ENCODE measurements around the gene FBXO47.
"Not testable (repeated sequence)": the region's sequence is repeated elsewhere in the genome, so short reads cannot be mapped to it uniquely, and the experiment has no call there.

The FBXO47 gene

DNA sequence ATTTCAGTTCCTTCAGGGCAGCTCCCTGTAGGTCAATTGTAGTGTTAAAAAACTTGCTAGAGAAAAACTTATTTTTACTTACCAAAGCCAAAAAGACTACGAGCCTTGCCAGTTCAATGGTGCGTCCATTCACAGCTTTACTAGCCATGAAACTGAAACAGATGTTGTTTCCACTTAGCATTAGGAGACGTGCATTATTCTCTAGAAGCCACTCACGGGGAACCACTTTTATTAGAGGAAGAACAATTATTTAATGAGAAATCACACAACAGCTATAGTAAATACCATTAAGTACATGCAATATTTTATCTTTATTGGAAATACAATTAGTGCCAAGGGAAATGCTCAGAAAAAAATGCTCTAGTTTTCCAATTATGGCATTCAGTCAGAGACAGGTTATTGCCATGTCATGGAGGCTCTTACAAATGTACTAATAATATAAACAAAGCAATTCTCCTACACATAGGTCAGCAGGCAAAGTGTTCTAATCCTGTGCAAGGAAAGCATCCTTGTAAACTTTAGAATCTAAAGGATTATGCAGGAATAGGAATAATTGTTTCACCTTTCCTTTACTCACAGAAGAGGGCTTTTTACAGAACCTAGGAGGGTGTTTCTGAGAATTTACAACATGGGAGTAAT, 24.4 kb downstream of the FBXO47 start:
- DNase-seq (ENCODE audit: low read depth): no peak
- TF ChIP-seq, protein P1, sequence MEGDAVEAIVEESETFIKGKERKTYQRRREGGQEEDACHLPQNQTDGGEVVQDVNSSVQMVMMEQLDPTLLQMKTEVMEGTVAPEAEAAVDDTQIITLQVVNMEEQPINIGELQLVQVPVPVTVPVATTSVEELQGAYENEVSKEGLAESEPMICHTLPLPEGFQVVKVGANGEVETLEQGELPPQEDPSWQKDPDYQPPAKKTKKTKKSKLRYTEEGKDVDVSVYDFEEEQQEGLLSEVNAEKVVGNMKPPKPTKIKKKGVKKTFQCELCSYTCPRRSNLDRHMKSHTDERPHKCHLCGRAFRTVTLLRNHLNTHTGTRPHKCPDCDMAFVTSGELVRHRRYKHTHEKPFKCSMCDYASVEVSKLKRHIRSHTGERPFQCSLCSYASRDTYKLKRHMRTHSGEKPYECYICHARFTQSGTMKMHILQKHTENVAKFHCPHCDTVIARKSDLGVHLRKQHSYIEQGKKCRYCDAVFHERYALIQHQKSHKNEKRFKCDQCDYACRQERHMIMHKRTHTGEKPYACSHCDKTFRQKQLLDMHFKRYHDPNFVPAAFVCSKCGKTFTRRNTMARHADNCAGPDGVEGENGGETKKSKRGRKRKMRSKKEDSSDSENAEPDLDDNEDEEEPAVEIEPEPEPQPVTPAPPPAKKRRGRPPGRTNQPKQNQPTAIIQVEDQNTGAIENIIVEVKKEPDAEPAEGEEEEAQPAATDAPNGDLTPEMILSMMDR (IDR thresholded peaks at IDR 0.05; ENCODE audit: control insufficient read depth, insufficient read depth, low read depth, low read length, missing control alignments): no peak
- no peak overlapping the region for H3K4me3 ChIP-seq (ENCODE audit: control insufficient read depth, low read depth, low read length)

- TF ChIP-seq, protein P1 (IDR thresholded peaks at IDR 0.05; ENCODE audit: control insufficient read depth, insufficient read depth, low read depth, low read length, missing control alignments): no peak
- no peak for DNase-seq (ENCODE audit: low read depth)
- no peak overlapping the region for H3K4me3 ChIP-seq (ENCODE audit: control insufficient read depth, low read depth, low read length)
Measured at GRCh38 chr17:38940404-38940803, 26.8 kb downstream of the FBXO47 start.

- H3K4me3 ChIP-seq (ENCODE audit: control insufficient read depth, low read depth, low read length): no peak overlapping the region
- no peak for DNase-seq (ENCODE audit: low read depth)
- TF ChIP-seq, protein P1 (IDR thresholded peaks at IDR 0.05; ENCODE audit: control insufficient read depth, insufficient read depth, low read depth, low read length, missing control alignments): no peak
Measured at GRCh38 chr17:38939987-38940386, 27.2 kb downstream of the FBXO47 start.

- H3K4me3 ChIP-seq (ENCODE audit: control insufficient read depth, low read depth, low read length); DNase-seq (ENCODE audit: low read depth): not testable (repeated sequence)
Measured at GRCh38 chr17:38933962-38934361, 33.2 kb downstream of the FBXO47 start.

- DNase-seq (ENCODE audit: low read depth): not testable (repeated sequence)
Measured at GRCh38 chr17:38930782-38931181, 36.4 kb downstream of the FBXO47 start.

DNA sequence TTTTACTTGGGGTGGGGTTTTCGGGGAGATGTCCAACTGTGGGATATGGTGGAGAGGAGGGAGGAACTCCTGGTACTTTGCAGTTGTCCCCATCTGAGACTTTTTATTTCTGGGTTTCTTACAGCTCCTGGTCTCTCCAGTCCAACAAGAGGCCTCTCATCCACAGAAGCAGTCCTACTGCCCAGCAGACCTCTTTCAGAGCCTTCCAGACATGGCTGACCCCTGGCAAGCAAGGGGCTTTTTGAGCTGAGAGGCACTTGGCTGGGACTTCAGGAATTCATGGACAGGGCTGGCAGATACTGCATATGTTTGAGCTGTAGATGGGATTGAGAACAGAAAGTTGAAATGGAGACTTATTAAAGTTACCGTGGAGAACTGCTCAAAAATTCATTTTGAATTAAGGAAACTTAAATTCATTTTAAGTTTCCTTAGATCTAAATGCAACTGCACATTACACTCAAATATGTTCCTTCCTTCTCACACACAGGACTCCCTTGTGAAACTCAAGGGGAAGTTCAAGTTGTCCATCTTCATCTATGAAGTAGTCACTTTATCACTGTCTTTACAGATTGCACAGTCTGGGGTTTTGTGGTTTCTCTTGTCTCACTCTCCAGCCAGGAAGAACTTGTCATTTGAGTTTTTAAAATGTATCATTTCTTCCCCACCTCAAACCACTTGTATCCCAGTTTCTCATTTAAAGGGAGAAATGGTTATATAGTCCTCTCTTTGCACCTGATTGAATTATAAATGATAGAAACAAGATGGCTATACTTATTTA, 40.7 kb downstream of the FBXO47 start:
- no peak overlapping the region for H3K4me3 ChIP-seq (ENCODE audit: control insufficient read depth, low read depth, low read length)
- DNase-seq (ENCODE audit: low read depth): no peak
- TF ChIP-seq, protein P1 (IDR thresholded peaks at IDR 0.05; ENCODE audit: control insufficient read depth, insufficient read depth, low read depth, low read length, missing control alignments): no peak

More at GRCh38 chr17:38930782-38931181, 36.4 kb downstream of the FBXO47 start:
- H3K4me3 ChIP-seq (ENCODE audit: control insufficient read depth, low read depth, low read length): not testable (repeated sequence)

DNA sequence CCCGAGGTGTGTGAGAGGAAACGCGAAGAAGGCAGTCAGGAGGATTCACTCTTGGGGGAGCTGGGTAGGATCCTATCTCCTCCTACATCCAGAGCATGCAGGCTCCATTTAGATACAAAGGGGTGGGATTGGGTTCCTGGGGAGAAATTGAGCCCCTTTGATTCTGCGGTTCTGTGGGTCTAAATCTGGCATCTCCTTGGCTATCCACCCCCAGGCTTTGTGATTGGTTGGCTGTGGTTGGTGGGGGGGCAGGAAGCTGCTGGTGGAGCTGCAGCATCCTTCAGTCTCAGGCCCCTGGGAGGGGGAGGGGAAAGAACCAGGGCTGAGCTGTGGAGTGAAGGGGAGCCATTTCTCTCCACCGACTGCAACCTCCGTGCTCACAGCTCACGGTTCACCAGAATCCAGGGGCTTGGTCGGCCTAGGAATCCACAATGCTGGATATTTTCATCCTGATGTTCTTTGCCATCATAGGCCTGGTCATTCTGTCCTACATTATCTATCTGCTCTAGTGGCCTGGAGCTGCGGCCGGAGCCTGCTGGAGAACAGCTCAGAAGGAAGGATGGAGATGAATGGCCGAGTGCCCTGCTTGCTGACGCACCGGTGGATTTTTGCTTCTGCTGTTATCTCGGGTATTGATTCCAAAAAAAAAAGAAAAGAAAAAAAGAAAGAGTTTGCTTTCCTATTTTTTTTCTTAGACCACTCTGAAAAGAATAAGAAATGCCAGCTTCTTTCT, 41.8 kb downstream of the FBXO47 start, which contains the start of gene LASP1NB:
Gene LASP1NB (plus strand): TSS at position 352 of the 733 bp plus-strand sequence.
- TF ChIP-seq, protein P1 (IDR thresholded peaks at IDR 0.05; ENCODE audit: control insufficient read depth, insufficient read depth, low read depth, low read length, missing control alignments): no peak
- DNase-seq (ENCODE audit: low read depth): no peak
- H3K4me3 ChIP-seq (ENCODE audit: control insufficient read depth, low read depth, low read length): no peak within 1 kb of the TSS

Measured in AG09309 (cell line).